GM12878 (cell line): ENCODE results near the gene CD83. TPM values are rescaled to one million over a fixed set of nuclear protein-coding genes. Genes with fewer than 3 reads are reported as not detected.
A peak's percentile ranks its signal among the peaks of the same experiment; 100 is the strongest.

Experiments
- ASH2L ChIP-seq: fragments of 300-600, 200-600 bp; sonication (generic); IDR thresholded peaks from 2 replicates; pipeline ENCODE4 v1.6.1; 2017; ENCODE audit warnings: low read depth, mild to moderate bottlenecking, borderline replicate concordance
- ATF7 ChIP-seq: fragments of 450-650 bp; IDR thresholded peaks from 2 replicates; pipeline ENCODE4 v1.6.1; 2016; ENCODE audit warnings: low read depth, mild to moderate bottlenecking
- CEBPZ ChIP-seq: fragments of 150-350 bp; IDR thresholded peaks from 2 replicates; pipeline ENCODE4 v1.6.1; 2016; ENCODE audit warnings: low read depth, low read length
- CHD4 ChIP-seq: fragments of 200-600 bp; sonication (generic); IDR thresholded peaks from 2 replicates; pipeline ENCODE4 v1.6.1; 2016; ENCODE audit warnings: mild to moderate bottlenecking
- DPF2 ChIP-seq: fragments of 450-650 bp; IDR thresholded peaks from 2 replicates; pipeline ENCODE4 v1.6.1; 2017; ENCODE audit warnings: mild to moderate bottlenecking
- HCFC1 ChIP-seq: fragments of 150-350 bp; IDR thresholded peaks from 2 replicates; pipeline ENCODE4 v1.6.1; 2014; ENCODE audit warnings: low read length
- IKZF2 ChIP-seq, 2 experiments: fragments of 450-650 bp; IDR thresholded peaks; 2 replicates each; pipeline ENCODE4 v1.6.1; 2017; ENCODE audit warnings: mild to moderate bottlenecking in 2 of 2, moderate library complexity in 2 of 2
- JUNB ChIP-seq: IDR thresholded peaks from 2 replicates; pipeline ENCODE4 v1.6.1; 2016; ENCODE audit warnings: antibody characterized with exemption, mild to moderate bottlenecking
- MAX ChIP-seq: IDR thresholded peaks from 2 replicates; pipeline ENCODE4 v1.6.1; 2012; ENCODE audit warnings: low read depth, low read length, improper control_type of control experiment
- MTA2 ChIP-seq: fragments of 450-650 bp; IDR thresholded peaks from 2 replicates; pipeline ENCODE4 v1.6.1; 2016; ENCODE audit warnings: low read depth, mild to moderate bottlenecking, moderate library complexity
- NBN ChIP-seq: fragments of 450-650 bp; IDR thresholded peaks from 2 replicates; pipeline ENCODE4 v1.6.1; 2016
- PKNOX1 ChIP-seq: fragments of 450-650 bp; IDR thresholded peaks from 2 replicates; pipeline ENCODE4 v1.6.1; 2016; ENCODE audit warnings: mild to moderate bottlenecking
- RCOR1 ChIP-seq: conservative IDR thresholded peaks from 2 replicates; pipeline ENCODE4 v1.6.1; 2012; ENCODE audit warnings: low read depth, low read length, improper control_type of control experiment
- SKIL ChIP-seq: fragments of 450-650 bp; IDR thresholded peaks from 2 replicates; pipeline ENCODE4 v1.6.1; 2017; ENCODE audit warnings: mild to moderate bottlenecking, low read depth, inconsistent platforms; ENCODE audit not compliant: poor library complexity, severe bottlenecking
- SREBF1 ChIP-seq: IDR thresholded peaks from 2 replicates; pipeline ENCODE4 v1.6.1; 2012; ENCODE audit warnings: mild to moderate bottlenecking, low read length
- TAF1 ChIP-seq: IDR thresholded peaks from 2 replicates; pipeline ENCODE4 v1.6.1; 2011; ENCODE audit warnings: mild to moderate bottlenecking, low read depth, low read length, borderline replicate concordance
- TCF3 ChIP-seq: IDR thresholded peaks from 2 replicates; pipeline ENCODE4 v1.6.1; 2012; ENCODE audit warnings: low read depth, mild to moderate bottlenecking, low read length, borderline replicate concordance; ENCODE audit not compliant: insufficient read depth
- TCF7 ChIP-seq: IDR thresholded peaks from 2 replicates; pipeline ENCODE4 v1.6.1; 2014; ENCODE audit warnings: antibody characterized with exemption, borderline replicate concordance
- ZNF207 ChIP-seq: fragments of 450-650 bp; IDR thresholded peaks from 2 replicates; pipeline ENCODE4 v1.6.1; 2014; ENCODE audit warnings: antibody characterized with exemption, mild to moderate bottlenecking, borderline replicate concordance
- ZNF217 ChIP-seq: fragments of 450-650 bp; IDR thresholded peaks from 2 replicates; pipeline ENCODE4 v1.6.1; 2017; ENCODE audit warnings: antibody characterized with exemption, mild to moderate bottlenecking
- ZNF592 ChIP-seq: fragments of 450-650 bp; IDR thresholded peaks from 2 replicates; pipeline ENCODE4 v1.6.1; 2017; ENCODE audit warnings: mild to moderate bottlenecking, moderate library complexity
- polyA plus RNA-seq, 11 experiments: library from polyadenylated mRNA; depleted of rRNA in 4 of 11; unstranded in 6 of 11; stranded (reverse) in 5 of 11; fragments of >200 nt; fragmentation: Nextera tagmentation in 4 of 11; fragmentation: Illumina TruSeq in 1 of 11; extraction: Ambion mirVana in 4 of 11; extraction: Trizol in 1 of 11; gene quantifications; 1 replicate in 1 of 11; 2 replicates in 10 of 11; pipeline versions ENCODE4 v1.2.1 to v1.2.3, GENCODE V29; 2011 to 2016; ENCODE audit warnings: inconsistent platforms in 2 of 11, missing spikeins in 2 of 11, low read depth in 1 of 11
- total RNA-seq, 4 experiments: library from RNA; depleted of rRNA in 3 of 4; stranded (reverse); fragments of >200 nt in 3 of 4; fragmentation: Illumina TruSeq in 1 of 4; extraction: Trizol in 1 of 4; gene quantifications; 2 replicates each; pipeline versions ENCODE4 v1.2.1 to v1.2.3, GENCODE V29; 2013 to 2021

Gene CD83
- total and polyA plus RNA-seq, 10 of the 15 experiments (the other 5 are each of a cell fraction or from before 2014, with no cell fraction given) = 76.1 to 174 (median 129) TPM

GRCh38 chr6:14091339-14091978, 26.1 kb upstream of the CD83 start (continued):
- TF ChIP-seq CEBPZ (no peak), MTA2 (peak; percentile 94), JUNB (peak; percentile 47), ASH2L (no peak), RCOR1 (0 out of 2 replicates have a peak, but pooled peaks have one; percentile 22), MAX (no peak), ZNF207 (no peak), TCF3 (no peak), ZNF217 (no peak; the same call in 1 of the 2 replicates), HCFC1 (no peak), TCF7 (no peak), SKIL (peak; percentile 50), PKNOX1 (peak; percentile 94), IKZF2 (IDR thresholded peaks at IDR 0.05) (peak; percentile 94 to 97), DPF2 (0 out of 2 replicates have a peak, but pooled peaks have one; percentile 44), TAF1 (no peak), NBN (peak; percentile 70; the same call in 1 of the 2 replicates), CHD4 (no peak), ATF7 (peak; percentile 88), SREBF1 (no peak), ZNF592 (0 out of 2 replicates have a peak, but pooled peaks have one; percentile 12)
